ENCODE results near the gene UBA52. TPM values are rescaled to one million over a fixed set of nuclear protein-coding genes. Genes with fewer than 3 reads are reported as not detected.

The UBA52 gene
- total and polyA plus RNA-seq, 2 of the 8 experiments (the other 6 are each of a cell fraction or from before 2014, with no cell fraction given), result 1,340 to 5,409 TPM

GRCh38 chr19:18526316-18526715, 45.3 kb upstream of the UBA52 start (continued):
- TF ChIP-seq MAX (IDR thresholded peaks at IDR 0.05) (no peak), ATF3 (IDR thresholded peaks at IDR 0.05; ENCODE audit: insufficient read depth, low read depth, low read length) (no peak), ATF2 (IDR thresholded peaks at IDR 0.05; ENCODE audit: low read length) (no peak), EGR1 (IDR thresholded peaks at IDR 0.05; ENCODE audit: borderline replicate concordance, low read depth, low read length) (no peak), CEBPB (IDR thresholded peaks at IDR 0.05; ENCODE audit: low read depth, low read length) (no peak)
